ENCODE results near the gene PRR33.
A peak's percentile ranks its signal among the peaks of the same experiment; 100 is the strongest.

The PRR33 gene

DNA sequence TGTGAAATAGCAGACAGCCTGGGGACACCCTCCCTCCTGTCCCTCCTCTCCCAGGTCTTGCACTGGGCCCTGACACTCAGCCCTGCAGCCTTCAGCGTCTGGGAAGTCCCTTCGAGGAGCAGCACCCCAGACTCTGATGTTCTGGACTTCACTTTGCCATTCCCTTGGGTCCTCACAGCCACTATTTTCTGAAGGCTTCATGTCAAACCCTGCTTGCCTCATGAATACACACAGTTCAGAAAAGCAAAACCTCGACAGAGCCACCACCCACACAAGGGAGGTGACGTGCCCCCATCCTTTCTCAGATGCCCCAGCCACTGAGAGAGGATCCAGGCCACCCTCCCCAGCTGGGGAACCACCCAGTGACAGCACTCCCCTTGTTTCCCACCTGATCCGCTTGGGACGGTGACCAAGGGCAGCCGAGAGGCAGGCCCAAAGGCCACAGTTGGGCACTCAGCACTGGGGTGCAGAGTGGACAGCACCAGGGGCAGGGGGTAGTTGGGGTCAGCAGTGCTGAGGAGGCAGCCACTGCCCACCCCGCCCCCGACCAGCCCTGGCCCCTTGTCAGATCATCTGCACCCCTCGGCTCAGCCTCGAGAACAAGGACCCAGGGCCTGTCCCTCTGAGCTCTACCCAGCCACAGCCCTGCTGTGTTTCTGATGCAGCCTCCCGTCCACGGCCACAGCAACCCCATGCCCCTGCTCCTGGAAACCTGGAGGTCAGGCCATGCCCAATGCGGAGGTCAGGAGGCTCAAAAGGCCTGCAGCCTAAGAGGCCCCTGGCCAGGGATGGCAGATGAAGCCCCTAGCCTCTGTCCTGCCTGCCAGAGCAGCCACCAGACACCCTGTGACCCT lies 24.7 kb upstream of the PRR33 start:
- no peak for DNase-seq

DNA sequence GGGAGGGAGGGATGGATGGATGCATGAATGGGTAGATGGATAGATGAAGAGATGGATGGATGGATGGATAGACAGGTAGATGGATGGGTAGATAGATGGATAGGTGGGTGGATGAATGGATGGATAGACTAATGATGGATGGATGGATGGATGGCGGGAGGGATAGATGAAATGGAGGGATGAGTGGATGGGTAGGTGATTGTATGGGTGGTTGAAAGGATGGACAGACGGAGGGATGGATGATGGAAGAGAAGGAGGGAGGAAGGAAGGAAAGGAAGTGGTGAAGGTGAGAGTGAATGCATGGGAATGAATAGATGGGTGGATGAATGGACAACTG lies 24.1 kb upstream of the PRR33 start:
- no peak for DNase-seq

DNA sequence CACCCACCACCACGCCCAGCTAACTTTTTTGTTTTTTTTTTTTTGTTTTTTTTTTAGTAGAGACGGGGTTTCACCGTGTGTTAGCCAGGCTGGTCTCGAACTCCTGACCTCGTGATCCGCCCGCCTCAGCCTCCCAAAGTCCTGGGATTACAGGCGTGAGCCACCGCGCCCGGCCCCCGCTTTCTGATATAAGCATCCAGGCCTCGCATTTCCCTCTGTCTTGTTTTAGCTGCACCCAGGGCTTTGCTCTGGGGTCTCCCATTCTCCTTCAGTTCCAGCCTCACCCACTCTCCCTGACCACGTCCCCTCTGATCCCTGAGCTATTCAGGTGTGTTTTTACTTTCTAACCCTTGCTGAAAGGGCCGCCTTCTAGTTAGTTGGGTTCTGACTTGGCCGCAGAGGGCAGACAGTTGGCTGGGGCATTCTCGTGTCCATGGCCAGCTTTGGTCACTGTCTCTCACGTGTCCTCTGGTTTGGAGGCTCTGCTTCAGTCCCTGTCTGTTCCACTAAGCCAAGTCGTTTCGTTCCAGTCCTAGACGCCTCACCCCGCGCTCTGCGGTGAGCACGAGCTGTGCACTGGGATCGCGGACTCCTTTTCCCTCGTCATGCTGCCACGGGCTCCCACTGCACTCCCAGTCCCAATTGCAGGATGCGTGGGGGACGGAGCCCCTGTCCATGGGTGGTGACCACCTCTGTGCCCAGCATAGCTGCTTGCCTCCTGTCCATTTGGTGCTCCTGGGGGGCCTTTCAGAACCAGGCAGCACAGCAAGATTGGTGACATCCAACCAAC lies 21.8 kb upstream of the PRR33 start:
- no peak for DNase-seq

DNA sequence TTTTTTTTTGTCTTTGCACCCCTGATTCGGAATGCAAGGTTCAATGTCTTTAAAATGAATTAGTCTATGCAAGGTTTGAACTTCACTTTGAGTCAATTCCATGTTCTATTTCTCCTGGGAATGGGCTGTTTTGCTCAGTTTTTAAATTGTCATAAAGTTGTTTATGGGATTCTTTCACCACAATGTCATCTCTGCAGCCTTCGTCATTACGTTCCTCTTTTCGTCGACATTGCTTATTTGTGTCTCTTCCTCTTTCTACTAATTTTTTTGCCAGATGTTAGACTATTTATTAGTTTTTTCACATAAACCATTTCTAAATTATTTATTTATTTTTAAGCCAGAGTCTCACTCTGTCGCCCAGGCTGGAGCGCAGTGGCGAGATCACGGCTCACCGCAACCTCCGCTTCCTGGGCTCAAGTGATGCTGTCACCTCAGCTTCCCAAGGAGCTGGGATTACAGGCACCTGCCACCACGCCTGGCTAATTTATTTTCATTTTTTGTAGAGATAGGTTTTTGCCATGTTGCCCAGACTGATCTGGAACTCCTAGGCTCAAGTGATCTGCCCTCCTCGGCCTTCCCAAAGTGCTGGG lies 20.7 kb upstream of the PRR33 start:
- peak; percentile 56 for DNase-seq

DNA sequence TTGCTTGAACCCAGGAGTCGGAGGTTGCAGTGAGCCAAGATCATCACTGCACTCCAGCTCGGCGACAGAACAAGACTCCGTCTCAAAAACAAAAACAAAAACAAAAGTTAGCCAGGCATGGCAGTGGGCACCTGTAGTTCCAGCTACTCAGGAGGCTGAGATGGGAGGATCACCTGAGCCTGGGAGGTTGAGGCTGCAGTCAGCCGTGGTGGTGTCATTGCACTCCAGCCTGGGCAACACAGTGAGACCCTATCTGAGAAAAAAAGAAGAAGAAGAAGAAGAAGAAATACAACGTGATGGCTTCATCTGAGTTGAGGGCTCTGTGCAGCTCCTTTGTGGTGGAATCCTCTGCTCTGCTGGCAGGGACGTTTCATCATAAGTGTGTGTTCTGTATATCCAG lies 17.8 kb upstream of the PRR33 start:
- no peak for DNase-seq

DNA sequence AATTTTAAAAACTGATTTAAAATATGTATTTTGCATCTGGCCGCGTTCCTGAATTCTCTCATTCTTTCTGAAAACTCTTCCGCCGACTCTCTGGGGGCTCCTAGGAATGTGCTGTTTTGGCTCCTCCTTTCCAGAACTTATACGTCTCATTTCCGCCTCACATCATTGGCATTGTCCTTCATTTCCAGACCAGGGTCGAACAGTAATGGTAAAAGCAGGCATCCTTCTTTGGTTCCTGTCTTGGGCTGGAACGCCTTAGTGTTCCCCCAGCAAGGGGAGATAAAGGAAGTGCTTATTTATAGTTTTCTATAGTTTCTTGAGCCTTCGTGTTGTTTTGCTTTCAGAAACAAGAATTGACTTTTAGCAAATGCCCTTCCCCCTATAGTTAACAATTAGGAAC lies 16.9 kb upstream of the PRR33 start:
- DNase-seq = no peak

DNA sequence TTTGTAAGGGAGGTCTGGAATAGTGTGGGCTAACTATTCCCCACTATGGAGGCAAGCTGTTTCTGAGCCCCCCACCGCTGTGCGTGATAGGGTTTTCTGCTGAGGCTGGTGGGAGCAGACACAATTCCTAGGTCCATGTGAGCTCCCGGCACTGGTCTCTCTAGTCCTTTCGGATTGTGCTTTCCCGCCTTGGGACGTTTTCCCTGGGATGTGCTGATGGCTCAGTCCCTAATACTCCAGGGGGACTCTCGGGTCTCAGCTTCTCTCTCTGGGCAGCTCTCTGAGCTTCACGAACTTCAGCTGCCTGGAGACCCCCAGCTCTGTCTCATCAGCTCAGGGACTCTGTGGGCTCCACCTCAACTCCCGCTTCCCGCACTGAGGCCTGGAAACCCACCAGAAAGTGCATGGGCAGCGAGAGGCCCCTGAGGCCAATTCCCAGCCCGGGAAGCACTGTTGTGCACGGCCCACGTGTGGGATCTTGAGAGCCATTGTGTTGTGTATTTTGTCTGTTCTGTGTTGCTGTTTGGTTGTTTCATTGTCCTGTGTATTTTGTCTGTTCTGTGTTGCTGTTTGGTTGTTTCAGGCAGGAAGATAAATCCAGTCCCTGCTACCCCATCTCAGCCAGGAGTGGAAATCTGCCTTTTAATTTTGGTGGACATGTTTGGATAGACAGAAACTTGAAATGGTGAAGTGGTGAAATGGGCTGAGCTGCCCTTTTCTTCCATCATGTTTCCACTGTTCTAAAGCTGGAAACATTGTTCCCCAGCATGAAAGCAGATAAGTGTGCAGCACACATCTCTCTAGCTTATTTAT lies 15.1 kb upstream of the PRR33 start:
- no peak for DNase-seq

DNA sequence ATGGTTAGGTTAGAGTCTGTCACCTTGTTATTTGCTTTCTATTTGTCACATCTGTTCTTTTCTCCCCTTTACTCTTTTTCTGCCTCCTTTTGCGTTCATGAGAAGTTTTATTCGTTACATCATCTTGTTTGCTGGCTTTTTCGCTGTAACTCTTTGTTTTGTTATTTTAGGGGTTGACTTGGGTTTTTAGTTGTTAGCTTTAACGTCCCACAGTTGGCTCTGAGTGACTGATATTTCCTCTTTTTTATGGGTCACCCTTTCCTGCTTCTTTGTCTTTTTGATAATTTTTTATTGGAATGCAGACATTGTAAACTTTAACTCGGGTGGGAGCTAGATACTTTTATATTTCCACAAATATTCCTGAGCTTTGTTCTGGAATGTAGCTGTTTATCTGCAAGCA lies 14.5 kb upstream of the PRR33 start:
- DNase-seq = no peak

DNA sequence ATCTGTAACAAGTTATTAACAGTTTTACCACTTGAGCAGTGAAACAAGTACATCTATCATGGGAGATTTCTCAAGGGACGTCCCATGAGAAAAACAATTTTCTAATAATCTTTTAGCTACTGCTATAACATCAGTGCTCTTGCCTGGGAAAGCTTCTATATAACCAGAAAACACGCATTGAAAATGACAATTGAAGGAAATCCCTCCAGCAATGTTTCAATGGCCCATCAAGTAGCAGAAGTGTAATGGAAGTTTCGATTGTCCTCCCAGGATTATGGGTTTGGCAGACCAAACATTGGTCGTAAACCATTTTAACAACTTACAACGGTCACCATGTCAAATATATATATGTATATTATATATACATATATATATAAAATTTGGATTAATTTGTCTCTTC lies 8.0 kb upstream of the PRR33 start:
- DNase-seq = no peak

DNA sequence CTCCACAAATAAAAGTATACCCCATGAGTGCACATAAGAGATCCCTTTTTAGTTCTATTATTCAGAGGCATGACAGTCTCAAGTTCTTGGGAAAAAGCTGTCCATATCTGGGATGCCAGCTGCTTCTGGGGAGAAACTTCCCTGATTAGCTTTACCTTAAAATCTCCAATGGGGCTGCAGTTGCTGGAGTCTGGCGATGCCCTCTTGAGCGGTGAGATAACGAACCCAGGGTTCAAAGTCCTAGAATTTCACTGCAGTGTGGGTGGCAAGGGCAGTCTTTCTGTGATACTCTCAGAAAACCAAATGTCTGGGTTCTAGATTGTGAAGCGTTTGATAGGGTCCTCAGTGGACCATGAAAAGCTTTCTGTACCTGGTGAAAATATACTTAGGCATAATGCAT lies 7.4 kb upstream of the PRR33 start:
- no peak for DNase-seq

DNA sequence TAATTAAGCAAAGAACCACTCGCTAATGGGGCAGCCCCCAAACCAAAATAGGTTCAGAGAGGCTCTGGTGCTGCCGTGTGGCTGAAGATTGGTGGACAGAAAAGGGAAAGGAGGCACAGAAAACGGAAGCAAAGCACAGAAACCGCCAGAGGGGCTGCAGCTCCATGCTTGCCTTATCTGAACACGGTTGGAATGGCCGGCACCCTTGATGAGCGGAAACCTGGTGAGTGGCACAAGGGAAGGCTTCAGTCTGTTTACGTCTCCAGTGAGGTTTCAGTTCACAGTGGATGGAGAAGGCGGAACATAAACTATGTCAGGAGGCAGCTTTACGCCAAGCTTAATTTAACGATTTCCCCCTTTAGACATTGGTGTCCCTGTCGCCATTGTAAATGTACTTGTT lies 5.2 kb upstream of the PRR33 start:
- DNase-seq = peak; percentile 55

DNA sequence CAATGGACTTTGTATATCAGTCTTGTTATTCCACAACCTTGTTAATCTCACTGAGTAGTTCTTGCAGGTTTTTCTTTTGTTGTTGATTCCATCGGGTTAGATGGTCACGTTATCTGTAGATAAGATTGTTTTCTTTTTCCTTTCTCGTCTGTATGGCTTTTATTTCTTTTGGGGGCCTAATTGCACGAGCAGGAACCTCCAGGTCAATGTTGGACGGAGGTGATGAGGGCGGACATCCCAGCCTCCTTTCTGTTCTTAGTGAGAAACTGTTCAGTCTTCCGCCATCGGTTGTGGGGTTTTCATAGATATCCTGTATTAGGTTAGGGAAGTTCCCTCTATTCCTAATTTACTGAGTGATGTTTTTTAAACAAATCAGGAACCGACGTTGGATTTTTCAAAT lies 4.8 kb upstream of the PRR33 start:
- no peak for DNase-seq

DNA sequence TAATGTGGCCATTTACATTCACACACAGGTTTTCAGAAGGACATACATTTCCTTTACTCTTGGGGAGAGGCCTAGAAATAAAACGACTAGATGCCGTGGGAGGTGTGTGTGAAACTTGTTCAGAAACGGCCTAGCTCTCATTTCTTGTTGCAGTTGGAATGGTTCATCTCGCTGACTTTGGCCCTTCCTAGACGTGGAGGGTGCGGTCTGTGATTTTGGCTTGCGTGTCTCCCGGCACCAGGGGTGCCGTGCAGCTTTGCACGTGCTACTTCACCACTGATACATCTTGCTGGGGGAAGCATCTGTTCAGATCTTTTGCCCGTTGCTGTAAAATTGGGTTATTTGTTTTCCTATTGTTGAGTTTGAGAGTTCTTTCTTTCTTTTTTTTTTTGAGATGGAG lies 3.1 kb upstream of the PRR33 start:
- DNase-seq = no peak

DNA sequence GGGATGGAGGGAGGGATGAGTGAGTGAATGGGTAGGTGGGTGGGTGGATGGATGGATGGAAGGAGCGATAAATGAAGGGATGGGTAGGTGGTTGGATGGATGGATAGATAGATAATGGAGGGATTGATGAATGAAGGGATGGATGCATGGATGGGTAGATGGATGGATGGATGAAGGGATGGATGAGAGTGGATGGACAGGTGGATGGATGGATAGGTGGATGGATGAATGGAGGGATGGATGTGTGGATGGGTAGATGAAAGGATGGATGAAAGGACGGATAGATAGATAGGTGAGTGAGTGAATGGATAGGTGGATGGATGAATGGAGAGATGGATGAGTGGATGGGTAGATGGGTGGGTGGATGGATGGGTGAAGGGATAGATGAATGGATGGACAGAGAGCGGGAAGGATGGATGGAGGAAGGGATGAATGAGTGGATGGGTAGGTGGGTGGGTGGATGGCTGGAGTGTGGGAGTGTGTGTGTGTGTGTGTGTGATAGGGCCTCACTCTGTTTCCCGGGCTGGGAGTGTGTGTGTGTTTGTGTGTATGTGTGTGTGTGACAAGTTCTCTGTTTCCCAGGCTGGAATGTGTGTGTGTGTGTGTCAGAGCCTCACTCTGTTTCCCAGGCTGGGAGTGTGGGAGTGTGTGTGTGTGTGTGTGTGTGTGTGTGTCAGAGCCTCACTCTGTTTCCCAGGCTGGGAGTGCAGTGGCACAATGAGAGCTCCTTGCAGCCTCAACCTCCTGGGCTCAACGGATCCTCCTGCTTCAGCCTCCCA lies 2.1 kb upstream of the PRR33 start:
- no peak for DNase-seq

DNA sequence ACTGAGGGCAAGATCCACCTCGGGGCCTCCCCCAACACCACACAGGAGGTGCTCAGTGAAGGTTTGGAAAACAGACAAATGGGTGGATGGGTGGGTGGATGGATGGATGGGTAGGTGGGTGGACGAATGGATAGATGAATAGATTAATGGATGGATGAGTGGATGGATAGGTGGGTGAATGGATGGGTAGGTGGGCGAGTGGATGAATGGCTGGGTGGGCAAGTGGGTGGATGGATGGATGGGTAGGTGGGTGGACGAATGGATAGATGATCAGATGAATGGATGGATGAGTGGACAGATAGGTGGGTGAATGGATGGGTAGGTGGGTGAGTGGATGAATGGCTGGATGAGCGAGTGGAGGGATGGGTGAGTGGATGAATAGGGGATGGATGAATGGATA lies 863 bp upstream of the PRR33 start:
- no peak for DNase-seq

DNA sequence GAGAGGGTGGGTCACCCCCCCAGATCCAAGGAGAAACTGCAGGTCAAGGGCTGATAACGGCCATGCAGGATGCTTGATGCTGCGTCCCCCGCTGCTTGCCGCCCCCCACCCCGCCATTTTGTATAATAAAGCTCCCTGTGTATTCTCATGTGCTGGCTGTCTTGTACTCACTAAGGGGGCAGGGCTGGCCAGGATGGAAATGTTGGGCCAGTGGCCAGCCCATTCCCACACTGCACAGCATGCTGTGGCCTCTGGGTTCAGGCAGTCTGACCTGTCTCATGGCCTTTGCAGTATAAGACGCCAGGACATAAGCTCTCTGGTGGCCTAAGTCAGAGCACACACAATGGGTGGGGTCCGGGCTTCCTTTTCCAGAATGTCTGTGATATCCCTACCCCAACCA lies 421 bp upstream of the PRR33 start:
- DNase-seq = no peak

DNA sequence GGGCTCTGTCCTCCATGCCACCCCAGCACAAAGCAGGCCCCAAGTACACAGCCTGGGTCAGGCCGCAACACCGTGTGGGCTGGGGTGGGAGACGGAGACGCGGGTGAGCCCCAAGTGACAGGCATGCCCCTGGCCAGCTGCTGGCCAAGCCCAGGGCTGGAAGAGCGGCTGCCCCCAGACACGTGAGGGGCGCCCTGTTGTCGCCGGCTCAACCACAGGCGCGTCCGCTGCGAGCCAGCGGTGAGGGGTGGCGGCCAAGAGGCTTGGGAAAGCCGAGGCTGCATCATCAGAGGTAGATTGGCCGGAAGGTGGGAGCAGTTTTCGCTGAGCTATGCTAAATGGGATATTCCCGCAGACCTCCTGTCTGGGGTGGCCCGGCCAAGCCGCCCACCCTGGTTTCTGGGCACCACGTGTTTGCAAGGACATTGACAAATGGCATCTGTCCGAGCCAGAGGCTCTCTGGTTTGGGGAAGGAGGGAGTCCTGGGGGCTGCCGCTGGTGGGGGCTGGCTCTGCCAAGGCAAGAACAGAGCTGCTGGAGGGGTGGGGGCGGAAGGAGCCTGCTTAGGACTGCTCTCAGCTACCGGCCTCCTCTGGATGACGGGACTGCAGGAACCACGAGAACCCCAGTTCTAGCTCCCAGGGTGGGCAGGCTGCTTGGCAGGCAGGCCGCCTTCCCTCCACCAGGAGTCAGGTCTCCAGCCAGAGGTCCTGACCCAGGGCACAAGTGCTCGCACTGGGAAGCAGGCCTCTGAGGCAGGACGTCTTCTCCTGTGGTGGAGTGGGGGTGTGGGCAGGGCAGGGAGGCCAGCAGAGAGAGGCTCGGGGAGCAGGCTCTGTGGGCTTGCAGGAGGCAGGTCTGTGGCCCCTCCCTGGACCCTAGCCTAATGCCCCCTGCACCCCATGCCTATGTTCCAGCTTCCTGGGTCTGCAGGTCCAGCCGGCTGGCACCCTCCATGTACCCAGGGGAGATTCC lies 552 bp downstream of the PRR33 start:
- no peak for DNase-seq

DNA sequence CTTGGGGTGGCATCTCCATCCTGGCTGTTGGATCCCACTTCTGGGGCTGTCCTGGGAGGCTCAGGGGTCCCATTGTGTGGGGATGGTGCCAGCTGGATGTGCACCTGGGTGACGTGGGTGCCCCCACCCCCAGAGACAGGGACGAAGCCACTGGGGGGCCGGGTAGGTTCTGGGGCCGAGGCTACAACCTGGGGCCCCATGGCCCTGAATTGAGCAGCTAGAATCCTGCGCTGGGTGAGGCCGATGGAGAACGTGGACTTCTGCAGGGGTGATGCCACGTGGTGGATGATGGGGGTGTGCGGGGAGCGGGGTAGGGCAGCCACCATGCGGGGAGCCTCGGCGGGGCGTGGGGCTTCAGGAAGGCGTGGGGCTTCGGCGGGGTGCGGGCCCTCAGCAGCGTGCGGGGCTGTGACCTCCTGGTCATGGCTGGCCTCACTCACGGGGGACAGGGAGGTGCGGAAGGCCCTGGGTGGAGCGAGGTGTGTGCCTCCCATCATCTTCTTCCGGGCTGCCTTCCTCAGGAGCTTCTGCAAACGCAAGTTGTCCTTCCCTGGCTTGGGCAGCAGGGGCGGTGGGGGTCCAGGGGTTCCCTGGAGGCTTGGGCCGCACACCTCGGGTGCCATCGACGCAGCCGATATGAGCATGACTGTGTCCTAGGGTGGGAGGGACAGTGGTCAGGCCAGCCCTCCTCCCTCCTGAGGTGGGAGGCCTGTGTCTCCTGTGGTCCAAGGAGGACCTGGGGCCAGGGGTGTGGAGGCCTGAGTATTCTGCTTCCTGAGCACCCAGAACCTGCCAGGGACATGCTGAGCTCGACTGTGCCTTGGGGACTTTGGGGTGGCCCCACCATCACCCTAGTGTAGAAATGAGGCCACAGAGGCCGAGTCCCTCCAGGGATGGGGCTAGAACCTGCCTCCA lies 1.5 kb downstream of the PRR33 start:
- no peak for DNase-seq

DNA sequence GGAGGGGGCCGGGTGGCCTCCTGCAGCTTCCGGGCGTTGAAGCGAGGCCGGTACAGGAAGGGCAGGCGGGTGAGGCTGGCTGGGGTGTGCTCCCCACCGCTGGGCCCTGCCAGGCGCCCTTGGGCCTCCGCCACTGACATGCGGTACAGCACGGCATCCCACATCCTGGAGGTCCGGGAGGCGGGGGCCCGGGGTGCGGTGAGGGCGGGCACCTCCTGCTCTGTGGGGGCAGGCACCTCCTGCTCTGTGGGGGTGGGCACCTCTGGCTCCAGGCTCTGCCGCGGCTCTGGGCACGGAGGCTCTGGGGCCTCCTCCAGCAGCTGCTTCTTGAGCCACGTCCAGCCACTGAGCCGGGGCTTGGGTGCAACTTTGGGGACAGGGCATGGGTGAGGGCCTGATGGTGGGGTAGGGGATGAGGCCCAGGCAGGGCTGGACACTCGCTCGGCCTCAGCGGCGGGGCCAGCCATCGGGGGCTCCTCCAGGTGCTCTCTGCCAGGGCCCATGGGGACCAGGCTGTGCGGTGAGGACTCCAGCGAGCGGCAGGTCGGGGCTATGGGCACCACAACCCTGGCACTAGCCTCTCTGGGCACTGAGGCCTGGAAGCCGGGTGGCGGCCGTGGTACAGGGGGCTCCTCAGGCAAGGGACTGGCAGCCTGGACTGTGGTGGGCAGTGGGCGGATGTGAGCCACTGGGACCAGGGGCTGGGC lies 2.3 kb downstream of the PRR33 start:
- no peak for DNase-seq
